ENCODE measurements around the gene AKAP6.

GRCh38 chr14:32669391-32669790 is 340.3 kb downstream of the AKAP6 start:
- TF ChIP-seq POLR2AphosphoS5 (IDR thresholded peaks at IDR 0.05; ENCODE audit: low read depth, low read length): no peak
- no peak for TF ChIP-seq EZH2 (IDR thresholded peaks at IDR 0.05)
- no peak for TF ChIP-seq POLR2A (IDR thresholded peaks at IDR 0.05; ENCODE audit: borderline replicate concordance, extremely low read depth, insufficient read depth, insufficient read length)
- TF ChIP-seq EZH2phosphoT487 (IDR thresholded peaks at IDR 0.05; ENCODE audit: borderline replicate concordance): no peak
- no peak for TF ChIP-seq ELF1 (IDR thresholded peaks at IDR 0.05; ENCODE audit: borderline replicate concordance, low read depth)
- TF ChIP-seq REST (IDR thresholded peaks at IDR 0.05; ENCODE audit: low read depth): no peak
- TF ChIP-seq MAX (IDR thresholded peaks at IDR 0.05): no peak
- TF ChIP-seq CTCF (IDR thresholded peaks at IDR 0.05 in 2 of 3, conservative IDR thresholded peaks at IDR 0.05 in 1 of 3; ENCODE audit: borderline replicate concordance in 1 of 3, insufficient read depth in 1 of 3, low read depth in 2 of 3, low read length in 2 of 3): no peak
- TF ChIP-seq SRF (IDR thresholded peaks at IDR 0.05; ENCODE audit: low read depth): no peak
- TF ChIP-seq CEBPB (IDR thresholded peaks at IDR 0.05; ENCODE audit: low read depth): no peak
- TF ChIP-seq ZBTB33 (IDR thresholded peaks at IDR 0.05; ENCODE audit: extremely low read depth, insufficient replicate concordance, low read length): no peak
- TF ChIP-seq ZNF274 (IDR thresholded peaks at IDR 0.05; ENCODE audit: low read depth, low read length): no peak
